Peyer's patch (tissue), 4 donors: Measurements from ENCODE around the gene PRMT7. TPM values are rescaled to one million over a fixed set of nuclear protein-coding genes. Genes with fewer than 3 reads are reported as not detected.
A peak's percentile ranks its signal among the peaks of the same experiment; 100 is the strongest.

Experiments used
- DNase-seq, 3 donors: peaks; one replicate each; pipeline ENCODE4 v3.0.0-alpha.2; 2017 to 2019
- H3K27ac ChIP-seq, 4 donors: fragments of 200-600 bp; sonication (generic); one replicate each; pipeline ENCODE4 v1.5.1; 2016 to 2019
- H3K27me3 ChIP-seq, 2 donors: fragments of 200-600 bp; sonication (generic); one replicate each; pipeline ENCODE4 v1.5.1; 2019
- H3K36me3 ChIP-seq, 3 donors: fragments of 200-600 bp; sonication (generic); one replicate each; pipeline ENCODE4 v1.5.1; 2016 to 2019
- H3K4me1 ChIP-seq, 4 donors: fragments of 200-600 bp; sonication (generic); one replicate each; pipeline ENCODE4 v1.5.1; 2016 to 2019
- H3K4me3 ChIP-seq, 4 donors: fragments of 200-600 bp; sonication (generic); 1 replicate in 3 of 4; 2 replicates in 1 of 4; pipeline ENCODE4 v1.5.1; 2016 to 2019; ENCODE audit warnings: mild to moderate bottlenecking in 1 of 4
- H3K9me3 ChIP-seq, 4 donors: fragments of 200-600 bp; sonication (generic); one replicate each; pipeline ENCODE4 v1.5.1; 2016 to 2019; ENCODE audit warnings: mild to moderate bottlenecking in 1 of 4
- CTCF ChIP-seq, 6 experiments: fragments of 450-650 bp in 4 of 6; fragments of 200-600 bp in 2 of 6; sonication (generic) in 1 of 6; IDR thresholded peaks; one replicate each; pipeline ENCODE4 v1.5.1; 2017 to 2019; ENCODE audit warnings: antibody characterized with exemption in 6 of 6, mild to moderate bottlenecking in 3 of 6, moderate library complexity in 1 of 6
- POLR2A ChIP-seq, 2 donors: fragments of 450-650 bp; IDR thresholded peaks; one replicate each; pipeline ENCODE4 v1.5.1; 2017; ENCODE audit warnings: antibody characterized with exemption in 2 of 2, mild to moderate bottlenecking in 2 of 2, moderate library complexity in 2 of 2
- total RNA-seq, 4 donors: library from RNA; depleted of rRNA; stranded (reverse); fragments of >200 nt; gene quantifications; one replicate each; pipeline ENCODE4 v1.1.0, GENCODE V29; 2016

PRMT7 gene
- total RNA-seq, 4 donors from 2014 or later = 36.6 to 145 (median 65.0) TPM

- no peaks in the 10 kb centered on the region for H3K27me3 ChIP-seq
- no peak for TF ChIP-seq POLR2A (IDR thresholded peaks at IDR 0.05)
- no peak for TF ChIP-seq CTCF (IDR thresholded peaks at IDR 0.05)
- no peak overlapping the region for H3K4me3 ChIP-seq
- H3K9me3 ChIP-seq = no peaks in the 10 kb centered on the region
- peak overlapping the region in 1 of 4 donors; percentile 17 for H3K27ac ChIP-seq
- no peak for DNase-seq
- H3K4me1 ChIP-seq = peaks cover 0 to 29% (median 9%) of the 10 kb centered on the region in 4 donors
- H3K36me3 ChIP-seq = peaks cover 0 to 44% (median 0%) of the 10 kb centered on the region in 3 donors
Observed at GRCh38 chr16:68380348-68380670, 69.5 kb downstream of the PRMT7 start.

- peaks cover 0 to 29% (median 9%) of the 10 kb centered on the region in 4 donors for H3K4me1 ChIP-seq
- TF ChIP-seq POLR2A (IDR thresholded peaks at IDR 0.05) (no peak), CTCF (IDR thresholded peaks at IDR 0.05) (no peak)
- peaks cover 0 to 39% (median 0%) of the 10 kb centered on the region in 3 donors for H3K36me3 ChIP-seq
- H3K4me3 ChIP-seq = no peak overlapping the region
- DNase-seq = no peak
- no peaks in the 10 kb centered on the region for H3K27me3 ChIP-seq
- H3K9me3 ChIP-seq = no peaks in the 10 kb centered on the region
- no peak overlapping the region for H3K27ac ChIP-seq
Observed at GRCh38 chr16:68380676-68381362, 70.0 kb downstream of the PRMT7 start.

- Histone ChIP-seq H3K9me3 (no peaks in the 10 kb centered on the region), H3K36me3 (peaks cover 0 to 36% (median 0%) of the 10 kb centered on the region in 3 donors), H3K27ac (peak overlapping the region in 1 of 4 donors; percentile 99), H3K4me1 (peaks cover 0 to 29% (median 9%) of the 10 kb centered on the region in 4 donors), H3K27me3 (no peaks in the 10 kb centered on the region), H3K4me3 (no peak overlapping the region)
- DNase-seq = no peak
- TF ChIP-seq CTCF (IDR thresholded peaks at IDR 0.05) (no peak), POLR2A (IDR thresholded peaks at IDR 0.05) (no peak)
Observed at GRCh38 chr16:68381363-68381724, 70.5 kb downstream of the PRMT7 start.

GRCh38 chr16:68382296-68382718, 71.5 kb downstream of the PRMT7 start:
- no peaks in the 10 kb centered on the region for H3K9me3 ChIP-seq
- peak; percentile 40 to 89 (median 88) for DNase-seq
- peak overlapping the region; percentile 32 to 99 (median 52) for H3K27ac ChIP-seq
- peak overlapping the region in 2 of 4 donors; percentile 18 to 53 for H3K4me3 ChIP-seq
- peaks cover 3 to 29% (median 9%) of the 10 kb centered on the region in 4 donors for H3K4me1 ChIP-seq
- no peaks in the 10 kb centered on the region for H3K27me3 ChIP-seq
- H3K36me3 ChIP-seq = peaks cover 0 to 29% (median 0%) of the 10 kb centered on the region in 3 donors
- TF ChIP-seq POLR2A (IDR thresholded peaks at IDR 0.05) (peak; percentile 23 to 73), CTCF (IDR thresholded peaks at IDR 0.05) (peak; percentile 4 to 89 (median 70))

- Histone ChIP-seq H3K27ac (peak overlapping the region in 3 of 4 donors; percentile 47 to 99 (median 96)), H3K4me3 (peak overlapping the region in 2 of 4 donors; percentile 53 to 58)
Observed at GRCh38 chr16:68383858-68384257, 73.0 kb downstream of the PRMT7 start.

More at GRCh38 chr16:68383858-68384257, 73.0 kb downstream of the PRMT7 start:
- peak in 1 of 3 donors; percentile 51 for DNase-seq
- H3K27me3 ChIP-seq = no peaks in the 10 kb centered on the region
- H3K4me1 ChIP-seq = peaks cover 3 to 29% (median 9%) of the 10 kb centered on the region in 4 donors
- no peak for TF ChIP-seq POLR2A (IDR thresholded peaks at IDR 0.05)
- no peak for TF ChIP-seq CTCF (IDR thresholded peaks at IDR 0.05)
- H3K36me3 ChIP-seq = peaks cover 0 to 27% (median 0%) of the 10 kb centered on the region in 3 donors
- no peaks in the 10 kb centered on the region for H3K9me3 ChIP-seq
